ENCODE measurements around the gene FBXL7. TPM values are rescaled to one million over a fixed set of nuclear protein-coding genes. Genes with fewer than 3 reads are reported as not detected.

FBXL7 gene
- total and polyA plus RNA-seq, 2 of the 8 experiments (the other 6 are each of a cell fraction or from before 2014, with no cell fraction given), result 17.7 to 17.8 TPM

GRCh38 chr5:15555176-15555575, 55.2 kb downstream of the FBXL7 start:
- Histone ChIP-seq H2BK12ac (ENCODE audit: low read depth, low read length) (peak overlapping the region; percentile 72; the same call in 1 of the 2 replicates), H3K4me1 (replicated peaks in 1 of 4; ENCODE audit: control insufficient read depth in 3 of 4, insufficient read depth in 4 of 4, low read length in 3 of 4) (peaks cover 10 to 18% (median 14%) of the 10 kb centered on the region in 4 experiments; a peak in 6 of 7 replicates), H2AK5ac (ENCODE audit: low read depth, low read length) (0 out of 2 replicates have a peak overlapping the region, but pooled peaks have one; percentile 61), H2BK20ac (ENCODE audit: low read length) (peak overlapping the region; percentile 87; the same call in 1 of the 2 replicates), H4K5ac (ENCODE audit: insufficient read length, low read depth, low read length) (peak overlapping the region; percentile 81), H3K9ac (replicated peaks in 1 of 4; ENCODE audit: extremely low read depth in 1 of 4, low read depth in 3 of 4, low read length in 3 of 4) (no peak overlapping the region), H3K4me3 (ENCODE audit: extremely low read depth in 1 of 4, insufficient read depth in 2 of 4, low read depth in 3 of 4, low read length in 4 of 4) (no peak overlapping the region), H2AFZ (ENCODE audit: low read length) (no peak overlapping the region), H3K14ac (ENCODE audit: insufficient read length) (no peak overlapping the region), H3K9me3 (ENCODE audit: insufficient read depth in 2 of 2, low read depth in 1 of 2, low read length in 1 of 2) (peaks cover 19 to 20% of the 10 kb centered on the region in 2 experiments), H4K8ac (ENCODE audit: extremely low read depth, insufficient read depth, low read length) (no peak overlapping the region; the same call in 1 of the 2 replicates), H2BK120ac (replicated peaks; ENCODE audit: low read depth, low read length) (peak overlapping the region; percentile 80), H2BK15ac (ENCODE audit: low read length) (no peak overlapping the region), H3K36me3 (ENCODE audit: control insufficient read depth in 2 of 4, insufficient read depth in 4 of 4, low read length in 3 of 4) (peaks cover 0 to 11% (median 3%) of the 10 kb centered on the region in 4 experiments; a peak in 3 of 8 replicates), H3K23me2 (ENCODE audit: low read depth, low read length) (no peaks in the 10 kb centered on the region), H3K4me2 (ENCODE audit: insufficient read depth in 1 of 2, low read depth in 2 of 2, low read length in 2 of 2) (peak overlapping the region; percentile 30 to 45; a peak in 1 of 4 replicates), H3K56ac (replicated peaks; ENCODE audit: insufficient read length, low read depth, low read length) (no peak overlapping the region), H3K79me1 (ENCODE audit: low read depth, low read length) (no peaks in the 10 kb centered on the region; the same call in 1 of the 2 replicates), H4K20me1 (replicated peaks in 1 of 2; ENCODE audit: control insufficient read depth in 1 of 2, insufficient read depth in 2 of 2, low read length in 2 of 2) (no peaks in the 10 kb centered on the region), H3K27ac (ENCODE audit: low read depth, low read length) (peak overlapping the region; percentile 52; the same call in 1 of the 2 replicates), H4K91ac (replicated peaks; ENCODE audit: insufficient read length, low read length) (peak overlapping the region; percentile 92), H3K27me3 (replicated peaks in 1 of 4; ENCODE audit: control insufficient read depth in 3 of 4, extremely low read depth in 1 of 4, insufficient read depth in 3 of 4, low read length in 3 of 4) (no peaks in the 10 kb centered on the region), H3K23ac (ENCODE audit: insufficient read length) (no peak overlapping the region), H3K79me2 (ENCODE audit: control insufficient read depth in 1 of 2, insufficient read depth in 2 of 2, low read length in 2 of 2) (peaks cover 0 to 22% of the 10 kb centered on the region in 2 experiments; a peak in 1 of 4 replicates), H3K4ac (replicated peaks; ENCODE audit: insufficient read length, low read depth, low read length) (peak overlapping the region; percentile 47), H3K18ac (ENCODE audit: extremely low read depth, low read length) (no peak overlapping the region; the same call in 1 of the 2 replicates), H2BK5ac (ENCODE audit: low read depth, low read length) (peak overlapping the region; percentile 50; the same call in 1 of the 2 replicates)
- TF ChIP-seq EGR1 (IDR thresholded peaks at IDR 0.05; ENCODE audit: borderline replicate concordance, low read depth, low read length) (no peak), NANOG (IDR thresholded peaks at IDR 0.05; ENCODE audit: insufficient read depth, low read depth, low read length, poor library complexity, severe bottlenecking) (no peak), GABPA (IDR thresholded peaks at IDR 0.05; ENCODE audit: borderline replicate concordance, insufficient read depth, low read length) (no peak), ZNF274 (IDR thresholded peaks at IDR 0.05; ENCODE audit: borderline replicate concordance, extremely low read depth, low read length) (no peak), POU5F1 (IDR thresholded peaks at IDR 0.05; ENCODE audit: low read depth, low read length) (no peak), CTBP2 (IDR thresholded peaks at IDR 0.05; ENCODE audit: borderline replicate concordance, insufficient read depth, insufficient read length, low read length) (no peak), ASH2L (IDR thresholded peaks at IDR 0.05; ENCODE audit: low read length) (no peak), TCF12 (IDR thresholded peaks at IDR 0.05; ENCODE audit: low read depth, low read length) (no peak), SP1 (IDR thresholded peaks at IDR 0.05; ENCODE audit: low read depth, low read length) (no peak), CBX5 (IDR thresholded peaks at IDR 0.05; ENCODE audit: low read depth, low read length) (no peak), KDM4A (IDR thresholded peaks at IDR 0.05; ENCODE audit: low read depth, low read length, severe bottlenecking) (no peak), TAF7 (optimal IDR thresholded peaks at IDR 0.05; ENCODE audit: borderline replicate concordance, low read depth, low read length) (no peak)
- TF ChIP-seq, protein P1, sequence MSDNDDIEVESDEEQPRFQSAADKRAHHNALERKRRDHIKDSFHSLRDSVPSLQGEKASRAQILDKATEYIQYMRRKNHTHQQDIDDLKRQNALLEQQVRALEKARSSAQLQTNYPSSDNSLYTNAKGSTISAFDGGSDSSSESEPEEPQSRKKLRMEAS (IDR thresholded peaks at IDR 0.05), result no peak
- WGBS, 2 experiments (ENCODE audit: extremely low coverage in 1 of 2, insufficient coverage in 1 of 2, insufficient read length in 1 of 2, insufficient replicate concordance in 2 of 2, low coverage in 1 of 2, low lambda C conversion rate in 2 of 2, missing lambda C conversion rate in 1 of 2), result 79% methylated on average over 5 of the region's 5 CpGs; no CpG with 5 or more reads in 1 of the 2 experiments
- ChIA-PET CTCF (ENCODE audit: partially characterized antibody) (interaction anchor here (1.1 to 1.2 kb wide), 2 partner anchors 23 to 44 kb away, joined by 3 read pairs; no protein-coding TSS in a partner anchor), POLR2A (ENCODE audit: partially characterized antibody) (no interaction called here)
- FAIRE-seq (no peak), DNase-seq (ENCODE audit: low read depth in 1 of 2, low spot score in 2 of 2) (no peak)

Data from H1 (cell line).